Left lung (tissue), 10 donors: ENCODE measurements around the gene RXRA. TPM values are rescaled to one million over a fixed set of nuclear protein-coding genes. Genes with fewer than 3 reads are reported as not detected.

Experiments
- ATAC-seq: fragments of 200-7000 bp; cut with Tn5 transposase; one replicate; pipeline ENCODE4 v1.9.1; 2020; ENCODE audit warnings: moderate library complexity
- DNase-seq, 4 donors: peaks; one replicate each; pipeline ENCODE4 v3.0.0-alpha.2; 2013 to 2020
- H3K27ac ChIP-seq, 2 donors: fragments of 200-600 bp; sonication (generic) in 1 of 2; one replicate each; pipeline versions ENCODE4 v1.5.0 to v1.8.0; 2020 to 2021
- H3K27me3 ChIP-seq, 2 donors: fragments of 200-600 bp; sonication (generic) in 1 of 2; one replicate each; pipeline versions ENCODE4 v1.5.0 to v1.8.0; 2020 to 2021
- H3K36me3 ChIP-seq, 2 donors: fragments of 200-600 bp; sonication (generic) in 1 of 2; one replicate each; pipeline versions ENCODE4 v1.5.0 to v1.8.0; 2020 to 2021
- H3K4me1 ChIP-seq, 2 donors: fragments of 200-600 bp; one replicate each; pipeline ENCODE4 v1.8.0; 2021
- H3K4me3 ChIP-seq, 2 donors: fragments of 200-600 bp; sonication (generic) in 1 of 2; one replicate each; pipeline versions ENCODE4 v1.5.0 to v1.8.0; 2020 to 2021; ENCODE audit warnings: mild to moderate bottlenecking in 1 of 2
- H3K9me3 ChIP-seq, 2 donors: fragments of 200-600 bp; sonication (generic) in 1 of 2; one replicate each; pipeline versions ENCODE4 v1.5.0 to v1.8.0; 2020 to 2021
- intact Hi-C, 2 donors: fragments of 100-400 bp; cut with DNase I; formaldehyde crosslinking; loops; one replicate each; pipeline versions ENCODE4 v1.11.2 to v1.14.2; 2022
- polyA plus RNA-seq, 6 donors: library from polyadenylated mRNA; unstranded; fragments of 120-200 nt; gene quantifications; one replicate each; pipeline ENCODE4 v1.2.1, GENCODE V29; 2013; ENCODE audit not compliant: insufficient read length in 6 of 6
- total RNA-seq, 2 donors: library from RNA; stranded (reverse); fragmentation: NEBNext Ultra II Directional; extraction: Animal tissue kit (Norgen Biotek cat#: 25700); gene quantifications; one replicate each; pipeline ENCODE4 v1.2.1, GENCODE V29; 2021
- TF ChIP-seq, protein P1 (sequence below), 2 donors: fragments of 200-600 bp; sonication (generic) in 1 of 2; IDR thresholded peaks; one replicate each; pipeline versions ENCODE4 v1.5.0 to v1.8.0; 2021; ENCODE audit warnings: antibody characterized with exemption in 2 of 2
- donor health status: DM: no; HTN: yes; CAD: no.
- donor health status: DM: no; HTN: no; CAD: no.

RXRA gene
- total and polyA plus RNA-seq, 8 donors, result 42.2 to 79.5 (median 55.7) TPM

DNA sequence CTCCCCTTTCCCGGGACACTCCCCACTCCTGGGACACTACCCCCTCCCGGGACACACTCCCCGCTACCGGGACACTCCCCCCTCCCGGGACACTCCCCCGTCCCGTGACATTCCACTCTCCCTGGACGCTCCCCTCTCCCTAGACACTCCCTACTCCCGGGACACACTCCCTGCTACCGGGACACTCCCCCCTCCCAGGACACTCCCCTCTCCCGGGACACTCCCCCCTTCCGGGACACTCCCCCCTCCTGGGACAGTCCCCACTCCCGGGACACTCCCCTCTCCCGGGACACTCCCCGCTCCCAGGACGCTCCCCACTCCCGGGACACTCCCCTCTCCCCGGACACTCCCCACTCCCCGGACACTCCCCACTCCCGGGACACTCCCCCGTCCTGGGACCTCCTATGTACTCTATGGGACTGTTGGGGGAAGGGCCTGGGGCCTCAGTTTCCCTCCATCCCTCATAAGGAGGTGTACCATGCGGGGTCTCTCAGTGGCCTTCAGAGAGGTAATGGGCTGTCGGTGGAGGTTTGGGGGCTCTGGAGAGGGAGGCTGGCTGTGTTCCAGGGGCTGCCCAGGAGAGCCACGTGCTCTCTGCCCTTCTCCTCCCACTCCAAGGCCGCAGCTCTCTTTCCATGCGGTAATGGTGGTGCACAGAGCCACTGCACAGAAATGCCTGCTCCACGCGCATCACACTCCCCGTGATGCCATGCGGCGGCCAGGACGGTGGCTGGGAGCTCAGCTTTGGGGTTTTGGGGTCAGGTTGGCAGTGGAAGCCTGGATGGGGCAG, 96.2 kb downstream of the RXRA start:
- Histone ChIP-seq H3K4me3 (no peak overlapping the region), H3K4me1 (peaks cover 0 to 14% of the 10 kb centered on the region in 2 donors), H3K9me3 (no peaks in the 10 kb centered on the region), H3K36me3 (peaks cover 0 to 93% of the 10 kb centered on the region in 2 donors), H3K27me3 (no peaks in the 10 kb centered on the region), H3K27ac (no peak overlapping the region)
- peak; percentile 86 for ATAC-seq
- DNase-seq, result peak in 1 of 4 donors; percentile 81
- TF ChIP-seq, protein P1, sequence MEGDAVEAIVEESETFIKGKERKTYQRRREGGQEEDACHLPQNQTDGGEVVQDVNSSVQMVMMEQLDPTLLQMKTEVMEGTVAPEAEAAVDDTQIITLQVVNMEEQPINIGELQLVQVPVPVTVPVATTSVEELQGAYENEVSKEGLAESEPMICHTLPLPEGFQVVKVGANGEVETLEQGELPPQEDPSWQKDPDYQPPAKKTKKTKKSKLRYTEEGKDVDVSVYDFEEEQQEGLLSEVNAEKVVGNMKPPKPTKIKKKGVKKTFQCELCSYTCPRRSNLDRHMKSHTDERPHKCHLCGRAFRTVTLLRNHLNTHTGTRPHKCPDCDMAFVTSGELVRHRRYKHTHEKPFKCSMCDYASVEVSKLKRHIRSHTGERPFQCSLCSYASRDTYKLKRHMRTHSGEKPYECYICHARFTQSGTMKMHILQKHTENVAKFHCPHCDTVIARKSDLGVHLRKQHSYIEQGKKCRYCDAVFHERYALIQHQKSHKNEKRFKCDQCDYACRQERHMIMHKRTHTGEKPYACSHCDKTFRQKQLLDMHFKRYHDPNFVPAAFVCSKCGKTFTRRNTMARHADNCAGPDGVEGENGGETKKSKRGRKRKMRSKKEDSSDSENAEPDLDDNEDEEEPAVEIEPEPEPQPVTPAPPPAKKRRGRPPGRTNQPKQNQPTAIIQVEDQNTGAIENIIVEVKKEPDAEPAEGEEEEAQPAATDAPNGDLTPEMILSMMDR (IDR thresholded peaks at IDR 0.05), result no peak
- intact Hi-C loops, result no loop called here

DNA sequence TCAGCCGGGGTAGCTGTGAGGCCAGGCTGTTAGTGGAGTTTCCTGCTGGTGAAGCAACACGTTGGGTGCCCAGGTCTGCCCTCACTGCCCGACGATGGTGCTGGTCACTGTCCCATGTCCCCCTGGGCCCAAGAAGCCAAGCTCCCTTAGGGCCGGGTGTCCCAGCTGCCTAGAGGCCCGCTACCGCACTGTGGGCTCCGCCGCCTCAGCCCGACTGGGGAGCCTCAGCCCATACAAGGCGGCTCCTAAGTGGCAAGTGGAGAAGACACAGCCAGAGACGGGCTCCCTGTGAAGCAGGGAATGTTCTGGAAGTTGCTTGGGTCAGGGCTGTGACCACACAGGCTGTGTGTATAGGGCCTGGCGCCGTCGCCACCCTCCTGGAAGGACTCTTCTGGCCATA, 96.9 kb downstream of the RXRA start:
- Histone ChIP-seq H3K36me3 (peaks cover 0 to 92% of the 10 kb centered on the region in 2 donors), H3K9me3 (no peaks in the 10 kb centered on the region), H3K27ac (no peak overlapping the region), H3K4me1 (peaks cover 0 to 14% of the 10 kb centered on the region in 2 donors), H3K27me3 (no peaks in the 10 kb centered on the region), H3K4me3 (no peak overlapping the region)
- DNase-seq (no peak), ATAC-seq (no peak)
- intact Hi-C loops, result no loop called here
- TF ChIP-seq, protein P1 (IDR thresholded peaks at IDR 0.05), result no peak

DNA sequence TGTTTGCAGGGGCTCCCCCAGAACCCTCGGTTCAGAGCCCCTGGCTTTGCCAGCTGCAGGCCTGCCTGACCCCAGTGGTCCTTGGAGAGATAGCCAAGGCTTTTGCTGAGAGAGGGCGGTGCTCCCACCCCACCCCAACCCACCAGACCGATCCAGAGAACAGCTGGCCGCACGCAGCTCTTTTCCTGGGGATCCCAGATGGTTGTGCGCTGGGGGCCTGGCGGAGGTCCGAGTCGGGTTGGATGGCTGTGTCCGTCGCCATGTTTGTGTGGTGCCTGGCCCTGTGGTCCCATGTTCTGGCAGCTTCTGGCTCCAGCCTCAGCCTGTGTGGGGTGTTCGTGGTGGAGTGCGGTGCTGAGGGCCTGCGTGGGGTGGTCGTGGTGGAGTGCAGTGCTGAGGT, 97.5 kb downstream of the RXRA start:
- H3K9me3 ChIP-seq, result no peaks in the 10 kb centered on the region
- H3K4me3 ChIP-seq, result no peak overlapping the region
- intact Hi-C loops, result no loop called here
- H3K27ac ChIP-seq, result no peak overlapping the region
- ATAC-seq (no peak), DNase-seq (no peak)
- H3K36me3 ChIP-seq, result peaks cover 0 to 90% of the 10 kb centered on the region in 2 donors
- H3K4me1 ChIP-seq, result peaks cover 0 to 14% of the 10 kb centered on the region in 2 donors
- no peaks in the 10 kb centered on the region for H3K27me3 ChIP-seq
- TF ChIP-seq, protein P1 (IDR thresholded peaks at IDR 0.05), result no peak

DNA sequence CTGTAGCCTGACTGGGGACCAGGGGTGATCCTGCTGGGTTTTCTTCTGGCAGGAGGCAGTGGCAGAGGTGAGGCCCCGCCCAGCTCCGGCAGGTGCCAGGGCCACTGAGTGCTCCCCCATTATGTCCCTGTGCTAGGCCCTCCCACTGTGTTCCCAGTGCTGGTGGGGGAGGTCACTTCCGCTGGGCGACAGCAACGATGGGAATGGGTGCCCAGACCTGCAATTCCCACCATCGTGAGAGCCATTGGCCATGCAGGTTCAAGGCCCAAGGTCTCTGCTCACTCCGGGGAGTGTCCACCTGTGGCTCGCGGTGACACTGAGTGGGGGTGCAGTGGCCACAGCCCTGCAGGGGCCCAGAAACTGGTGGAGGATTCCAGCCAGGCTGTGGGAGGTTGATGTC, 98.6 kb downstream of the RXRA start:
- peaks cover 0 to 90% of the 10 kb centered on the region in 2 donors for H3K36me3 ChIP-seq
- H3K9me3 ChIP-seq, result no peaks in the 10 kb centered on the region
- TF ChIP-seq, protein P1 (IDR thresholded peaks at IDR 0.05), result no peak
- H3K27me3 ChIP-seq, result no peaks in the 10 kb centered on the region
- intact Hi-C loops, result no loop called here
- no peak overlapping the region for H3K27ac ChIP-seq
- no peak for DNase-seq
- H3K4me3 ChIP-seq, result no peak overlapping the region
- H3K4me1 ChIP-seq, result peaks cover 0 to 14% of the 10 kb centered on the region in 2 donors
- no peak for ATAC-seq

DNA sequence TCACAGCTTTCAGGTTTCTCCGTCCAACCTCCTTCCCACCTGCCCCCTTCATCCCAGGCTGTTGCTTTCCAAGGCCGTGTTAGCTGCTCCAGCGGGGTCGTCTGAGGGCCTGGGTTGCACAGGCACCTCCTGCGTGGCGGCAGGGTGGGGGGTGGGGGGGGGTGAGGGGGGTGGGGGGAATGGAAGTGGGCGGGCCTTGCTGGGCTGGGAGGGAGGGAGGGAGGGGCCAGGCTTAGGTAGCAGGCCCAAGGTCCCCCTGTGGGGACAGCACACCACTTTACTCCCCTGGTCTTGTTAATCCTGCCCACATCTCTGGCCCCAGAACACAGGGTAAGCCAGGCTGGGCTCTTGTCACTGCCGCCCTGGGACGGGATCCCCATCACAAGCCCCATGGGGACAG, 99.1 kb downstream of the RXRA start:
- intact Hi-C loops, result no loop called here

More for the DNA sequence above, 99.1 kb downstream of the RXRA start:
- no peak for ATAC-seq
- Histone ChIP-seq H3K27me3 (no peaks in the 10 kb centered on the region), H3K4me3 (no peak overlapping the region), H3K4me1 (peaks cover 0 to 14% of the 10 kb centered on the region in 2 donors), H3K36me3 (peaks cover 0 to 90% of the 10 kb centered on the region in 2 donors), H3K27ac (no peak overlapping the region), H3K9me3 (no peaks in the 10 kb centered on the region)
- no peak for DNase-seq
- TF ChIP-seq, protein P1 (IDR thresholded peaks at IDR 0.05), result no peak
